Trophoblast cell (in vitro differentiated cells and primary cell): ENCODE results near the gene SFT2D3.

Experiments used
- DNase-seq, 2 donors: peaks; one replicate each; pipeline ENCODE4 v3.0.0-alpha.2; 2016
- H2AFZ ChIP-seq: 2 replicates; pipeline ENCODE4 v1.6.1; 2013; ENCODE audit warnings: low read length, moderate library complexity, mild to moderate bottlenecking; ENCODE audit not compliant: insufficient read depth, poor library complexity
- H2AK5ac ChIP-seq: 2 replicates; pipeline ENCODE4 v1.6.1; 2013; ENCODE audit warnings: mild to moderate bottlenecking, low read length
- H2BK120ac ChIP-seq: 2 replicates; pipeline ENCODE4 v1.6.1; 2013; ENCODE audit warnings: low read length, mild to moderate bottlenecking, moderate library complexity; ENCODE audit not compliant: insufficient read depth, poor library complexity
- H2BK12ac ChIP-seq: 2 replicates; pipeline ENCODE4 v1.6.1; 2013; ENCODE audit warnings: mild to moderate bottlenecking, low read length, moderate library complexity
- H2BK5ac ChIP-seq: 2 replicates; pipeline ENCODE4 v1.6.1; 2013; ENCODE audit warnings: low read length, low read depth, moderate library complexity, mild to moderate bottlenecking; ENCODE audit not compliant: poor library complexity
- H3K14ac ChIP-seq: 2 replicates; pipeline ENCODE4 v1.6.1; 2013; ENCODE audit warnings: mild to moderate bottlenecking, low read length
- H3K18ac ChIP-seq: 2 replicates; pipeline ENCODE4 v1.6.1; 2013; ENCODE audit warnings: mild to moderate bottlenecking, low read length
- H3K23ac ChIP-seq: 2 replicates; pipeline ENCODE4 v1.6.1; 2013; ENCODE audit warnings: low read length
- H3K27ac ChIP-seq: 2 replicates; pipeline ENCODE4 v1.5.1; 2013; ENCODE audit warnings: low read depth, mild to moderate bottlenecking, inconsistent platforms, low read length, moderate library complexity
- H3K27me3 ChIP-seq: 2 replicates; pipeline ENCODE4 v1.6.1; 2013; ENCODE audit warnings: inconsistent platforms, mild to moderate bottlenecking, low read length, moderate library complexity; ENCODE audit not compliant: insufficient read depth
- H3K36me3 ChIP-seq, 2 experiments: 1 replicate in 1 of 2; 2 replicates in 1 of 2; pipeline ENCODE4 v1.6.1; 2013; ENCODE audit warnings: low read length in 2 of 2, mild to moderate bottlenecking in 2 of 2, moderate library complexity in 1 of 2; ENCODE audit not compliant: insufficient read depth in 2 of 2, control insufficient read depth in 1 of 2
- H3K4ac ChIP-seq: 2 replicates; pipeline ENCODE4 v1.6.1; 2013; ENCODE audit warnings: low read depth, mild to moderate bottlenecking, low read length, moderate library complexity
- H3K4me1 ChIP-seq, 2 experiments: 1 replicate in 1 of 2; 2 replicates in 1 of 2; pipeline ENCODE4 v1.6.1; 2013; ENCODE audit warnings: low read length in 2 of 2, mild to moderate bottlenecking in 2 of 2, moderate library complexity in 1 of 2; ENCODE audit not compliant: insufficient read depth in 2 of 2, control insufficient read depth in 1 of 2
- H3K4me2 ChIP-seq: 2 replicates; pipeline ENCODE4 v1.6.1; 2013; ENCODE audit warnings: inconsistent platforms, mild to moderate bottlenecking, low read length, moderate library complexity
- H3K4me3 ChIP-seq: 2 replicates; pipeline ENCODE4 v1.5.1; 2013; ENCODE audit warnings: mild to moderate bottlenecking, low read depth, low read length, inconsistent platforms
- H3K79me1 ChIP-seq: one replicate; pipeline ENCODE4 v1.6.1; 2013; ENCODE audit warnings: low read length
- H3K79me2 ChIP-seq: 2 replicates; pipeline ENCODE4 v1.6.1; 2013; ENCODE audit warnings: low read length, mild to moderate bottlenecking; ENCODE audit not compliant: control insufficient read depth, insufficient read depth, poor library complexity
- H3K9ac ChIP-seq: 2 replicates; pipeline ENCODE4 v1.6.1; 2013; ENCODE audit warnings: mild to moderate bottlenecking, low read length
- H3K9me3 ChIP-seq: 2 replicates; pipeline ENCODE4 v1.6.1; 2013; ENCODE audit warnings: low read depth, mild to moderate bottlenecking, control low read depth, inconsistent platforms, low read length; ENCODE audit not compliant: insufficient read depth
- H4K12ac ChIP-seq: 2 replicates; pipeline ENCODE4 v1.6.1; 2013; ENCODE audit warnings: low read depth, mild to moderate bottlenecking, low read length, moderate library complexity
- H4K8ac ChIP-seq: 2 replicates; pipeline ENCODE4 v1.6.1; 2013; ENCODE audit warnings: low read depth, mild to moderate bottlenecking, low read length, moderate library complexity
- H4K91ac ChIP-seq: one replicate; pipeline ENCODE4 v1.6.1; 2013; ENCODE audit warnings: low read depth, mild to moderate bottlenecking, low read length, moderate library complexity
- WGBS: extraction: QIAGEN DNeasy Blood & Tissue Kit; methylation state at CpG from one replicate; pipeline ENCODE4 v1.1.7; 2013; ENCODE audit warnings: missing lambda C conversion rate; ENCODE audit not compliant: insufficient read length, insufficient coverage; ENCODE audit errors: extremely low coverage; 5-methylcytosine and 5-hydroxymethylcytosine counted together

The SFT2D3 gene

DNA sequence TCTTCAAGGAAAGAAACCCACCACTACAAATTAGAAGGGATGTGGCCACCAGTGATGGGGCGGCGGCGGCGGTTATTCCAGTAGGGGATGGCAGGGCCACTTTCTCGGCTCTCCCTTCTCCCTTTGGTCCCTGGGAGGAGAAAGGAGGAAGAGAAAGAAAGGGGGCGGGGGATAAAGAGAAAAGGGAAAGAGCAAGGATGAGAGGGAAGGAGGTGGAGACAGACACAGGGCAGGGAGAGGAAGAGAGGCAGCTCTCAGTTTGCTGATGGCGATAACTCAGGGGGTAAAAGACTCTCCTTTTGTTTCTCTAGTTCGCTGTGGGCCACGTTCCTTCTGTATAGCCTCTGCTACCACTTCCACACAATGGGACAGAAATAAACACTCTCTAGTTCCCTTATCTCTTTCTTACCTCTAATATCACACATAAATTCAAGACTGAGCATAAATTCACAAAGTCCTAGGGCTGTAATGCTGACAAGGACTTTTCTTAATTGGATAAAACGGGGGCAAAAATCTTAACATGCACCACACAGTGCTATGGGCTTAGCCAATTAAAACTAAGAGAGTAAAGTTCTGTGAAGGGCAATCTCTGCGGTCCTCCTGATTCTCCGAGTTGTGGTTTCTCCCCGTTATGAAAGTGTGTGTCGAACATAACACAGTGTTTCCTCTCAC, 14.6 kb downstream of the SFT2D3 start:
- Histone ChIP-seq H2BK5ac (no peak overlapping the region), H3K4me3 (no peak overlapping the region), H4K12ac (no peak overlapping the region), H3K79me1 (no peaks in the 10 kb centered on the region), H3K27ac (no peak overlapping the region), H2BK12ac (no peak overlapping the region), H3K36me3 (peaks cover 27 to 33% of the 10 kb centered on the region in 2 experiments), H2BK120ac (no peak overlapping the region), H3K9me3 (no peaks in the 10 kb centered on the region), H3K27me3 (no peaks in the 10 kb centered on the region), H2AFZ (no peak overlapping the region), H2AK5ac (no peak overlapping the region), H3K4ac (no peak overlapping the region), H3K4me2 (no peak overlapping the region), H3K79me2 (no peaks in the 10 kb centered on the region), H3K23ac (no peak overlapping the region), H3K18ac (no peak overlapping the region), H3K14ac (no peak overlapping the region), H3K4me1 (no peaks in the 10 kb centered on the region), H4K8ac (no peak overlapping the region), H3K9ac (no peak overlapping the region), H4K91ac (no peak overlapping the region)
- WGBS, result no CpG with 5 or more reads among the region's 14 CpGs
- DNase-seq, result no peak

DNA sequence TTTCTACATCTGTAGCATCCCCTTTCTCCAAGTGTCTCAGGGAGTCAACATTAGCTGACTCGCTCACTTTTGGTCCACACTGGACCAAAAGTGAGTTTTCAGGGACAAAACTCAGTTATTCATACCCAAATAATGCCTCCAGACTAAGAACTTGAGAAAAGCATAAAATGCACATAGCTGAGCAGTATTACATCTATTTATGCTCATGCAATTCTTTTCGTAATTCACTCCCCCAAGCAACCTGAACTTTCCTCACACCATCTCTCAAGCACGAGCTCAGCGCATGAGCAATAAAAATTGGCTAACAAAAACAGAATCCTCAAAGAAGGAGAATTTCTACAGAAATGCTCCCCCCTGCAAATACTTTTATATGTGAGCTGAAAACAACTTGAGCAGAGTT, 17.0 kb downstream of the SFT2D3 start:
- no peak overlapping the region for H2BK12ac ChIP-seq
- H3K4me3 ChIP-seq, result no peak overlapping the region
- H3K9me3 ChIP-seq, result no peaks in the 10 kb centered on the region
- WGBS, result no CpG with 5 or more reads among the region's 4 CpGs
- no peak overlapping the region for H2AFZ ChIP-seq
- H2BK5ac ChIP-seq, result no peak overlapping the region
- H3K23ac ChIP-seq, result no peak overlapping the region
- no peak overlapping the region for H3K14ac ChIP-seq
- H3K79me1 ChIP-seq, result no peaks in the 10 kb centered on the region
- no peak overlapping the region for H2BK120ac ChIP-seq
- no peaks in the 10 kb centered on the region for H3K27me3 ChIP-seq
- DNase-seq, result no peak
- no peak overlapping the region for H4K8ac ChIP-seq
- no peak overlapping the region for H4K91ac ChIP-seq
- H3K36me3 ChIP-seq, result peaks cover 32 to 42% of the 10 kb centered on the region in 2 experiments
- H2AK5ac ChIP-seq, result no peak overlapping the region
- no peak overlapping the region for H4K12ac ChIP-seq
- no peak overlapping the region for H3K27ac ChIP-seq
- no peaks in the 10 kb centered on the region for H3K79me2 ChIP-seq
- no peaks in the 10 kb centered on the region for H3K4me1 ChIP-seq
- no peak overlapping the region for H3K18ac ChIP-seq
- H3K4ac ChIP-seq, result no peak overlapping the region
- H3K4me2 ChIP-seq, result no peak overlapping the region
- H3K9ac ChIP-seq, result no peak overlapping the region

- Histone ChIP-seq H4K91ac (no peak overlapping the region), H3K27ac (no peak overlapping the region), H2AFZ (no peak overlapping the region), H3K4ac (no peak overlapping the region), H3K79me2 (no peaks in the 10 kb centered on the region), H2BK5ac (no peak overlapping the region), H4K12ac (no peak overlapping the region), H2BK12ac (no peak overlapping the region), H3K27me3 (no peaks in the 10 kb centered on the region), H2AK5ac (no peak overlapping the region), H3K4me3 (no peak overlapping the region), H3K9me3 (no peaks in the 10 kb centered on the region), H3K4me2 (no peak overlapping the region), H3K23ac (no peak overlapping the region), H3K4me1 (no peaks in the 10 kb centered on the region), H3K9ac (no peak overlapping the region), H4K8ac (no peak overlapping the region), H3K79me1 (no peaks in the 10 kb centered on the region), H3K36me3 (peaks cover 29 to 35% of the 10 kb centered on the region in 2 experiments), H3K14ac (no peak overlapping the region), H3K18ac (no peak overlapping the region), H2BK120ac (no peak overlapping the region)
- WGBS, result no CpG with 5 or more reads among the region's 13 CpGs
- DNase-seq, result no peak
Observed at GRCh38 chr2:127719301-127720218, 18.3 kb downstream of the SFT2D3 start.

GRCh38 chr2:127721311-127721977, 20.1 kb downstream of the SFT2D3 start:
- peak in 1 of 2 donors; percentile 18 for DNase-seq
- Histone ChIP-seq H3K9ac (no peak overlapping the region), H4K12ac (no peak overlapping the region), H2BK12ac (no peak overlapping the region), H3K27me3 (no peaks in the 10 kb centered on the region), H3K4me3 (no peak overlapping the region), H3K27ac (no peak overlapping the region), H4K8ac (no peak overlapping the region), H3K14ac (no peak overlapping the region), H3K4ac (no peak overlapping the region), H2BK5ac (no peak overlapping the region), H3K79me2 (no peaks in the 10 kb centered on the region), H2AFZ (no peak overlapping the region), H3K79me1 (no peaks in the 10 kb centered on the region), H2BK120ac (no peak overlapping the region), H3K4me1 (no peaks in the 10 kb centered on the region), H3K9me3 (no peaks in the 10 kb centered on the region), H2AK5ac (no peak overlapping the region), H4K91ac (no peak overlapping the region), H3K4me2 (no peak overlapping the region), H3K23ac (no peak overlapping the region), H3K18ac (no peak overlapping the region), H3K36me3 (peaks cover 26 to 39% of the 10 kb centered on the region in 2 experiments)
- WGBS, result no CpG with 5 or more reads among the region's 6 CpGs
